ENCODE results near the gene SBK2.
"Not testable (repeated sequence)": the region's sequence is repeated elsewhere in the genome, so short reads cannot be mapped to it uniquely, and the experiment has no call there.

- not testable (repeated sequence) for TF ChIP-seq CTCF (IDR thresholded peaks at IDR 0.05; ENCODE audit: poor library complexity, severe bottlenecking); POLR2AphosphoS5 (IDR thresholded peaks at IDR 0.05); RAD21 (conservative IDR thresholded peaks at IDR 0.05); EZH2 (IDR thresholded peaks at IDR 0.05; ENCODE audit: borderline replicate concordance, insufficient read depth, low read length, poor library complexity, severe bottlenecking)
These were observed 2.7 kb downstream of the SBK2 start for GRCh38 chr19:55534280-55534679.
